Sigmoid colon (tissue), 3 donors: ENCODE results near the gene POLH.

Experiments
- CTCF ChIP-seq, 4 experiments: fragments of 450-650 bp in 3 of 4; fragments of 200-600 bp in 1 of 4; IDR thresholded peaks; one replicate each; pipeline ENCODE4 v1.5.1; 2016 to 2019; ENCODE audit warnings: antibody characterized with exemption in 4 of 4, mild to moderate bottlenecking in 3 of 4, moderate library complexity in 2 of 4
- POLR2A ChIP-seq, 2 donors: fragments of 450-650 bp; IDR thresholded peaks; one replicate each; pipeline ENCODE4 v1.6.1; 2016; ENCODE audit warnings: antibody characterized with exemption in 2 of 2, mild to moderate bottlenecking in 2 of 2, moderate library complexity in 2 of 2

- TF ChIP-seq CTCF (IDR thresholded peaks at IDR 0.05): no peak
- TF ChIP-seq POLR2A (IDR thresholded peaks at IDR 0.05): no peak
Observed at GRCh38 chr6:43628393-43629103, 52.6 kb downstream of the POLH start.
